Hypothalamus (tissue), 51 donors: ENCODE results near the gene ENPP3.
"Not testable (repeated sequence)": the region's sequence is repeated elsewhere in the genome, so short reads cannot be mapped to it uniquely, and the experiment has no call there.

Experiments used
- DNase-seq, 51 donors: peaks; one replicate each; lab custom pipeline; 2025; lab: John Stamatoyannopoulos, UW

The ENPP3 gene

GRCh38 chr6:131683479-131683878 lies 46.4 kb downstream of the ENPP3 start:
- no peak for DNase-seq

GRCh38 chr6:131685266-131685780 lies 48.2 kb downstream of the ENPP3 start:
- DNase-seq, result no peak

GRCh38 chr6:131687022-131687421 lies 49.9 kb downstream of the ENPP3 start:
- no peak for DNase-seq

- no peak for DNase-seq
Observed at GRCh38 chr6:131688286-131688685, 51.2 kb downstream of the ENPP3 start.

GRCh38 chr6:131692031-131692430 lies 54.9 kb downstream of the ENPP3 start:
- no peak for DNase-seq

GRCh38 chr6:131692589-131692988 lies 55.5 kb downstream of the ENPP3 start:
- DNase-seq, result no peak

GRCh38 chr6:131693384-131693783 lies 56.3 kb downstream of the ENPP3 start:
- no peak for DNase-seq

GRCh38 chr6:131694832-131695426 lies 57.8 kb downstream of the ENPP3 start:
- DNase-seq, result peak in 25 of 51 donors; percentile 0 to 47 (median 15)

GRCh38 chr6:131696956-131697355 lies 59.9 kb downstream of the ENPP3 start:
- no peak for DNase-seq

GRCh38 chr6:131700851-131701250 lies 63.7 kb downstream of the ENPP3 start:
- DNase-seq, result not testable (repeated sequence)

- not testable (repeated sequence) for DNase-seq
Observed at GRCh38 chr6:131703905-131704304, 66.8 kb downstream of the ENPP3 start.

GRCh38 chr6:131710917-131711316 lies 73.8 kb downstream of the ENPP3 start, which contains the start of gene CTAGE9:
Gene CTAGE9, minus strand, starts transcription at chr6:131711017. Its CDS starts 0 bp downstream, at chr6:131711017.
- not testable (repeated sequence) for DNase-seq

GRCh38 chr6:131715567-131715966 lies 78.5 kb downstream of the ENPP3 start:
- DNase-seq, result not testable (repeated sequence)

GRCh38 chr6:131717836-131718542 lies 80.9 kb downstream of the ENPP3 start:
- no peak for DNase-seq

- no peak for DNase-seq
Observed at GRCh38 chr6:131721161-131721560, 84.1 kb downstream of the ENPP3 start.

- no peak for DNase-seq
Observed at GRCh38 chr6:131724114-131724513, 87.0 kb downstream of the ENPP3 start.

- no peak for DNase-seq
Observed at GRCh38 chr6:131727467-131727866, 90.4 kb downstream of the ENPP3 start.

- no peak for DNase-seq
Observed at GRCh38 chr6:131727868-131728267, 90.8 kb downstream of the ENPP3 start.

- DNase-seq, result no peak
Observed at GRCh38 chr6:131728296-131728939, 91.3 kb downstream of the ENPP3 start.

GRCh38 chr6:131729550-131729949 lies 92.4 kb downstream of the ENPP3 start:
- DNase-seq, result no peak

- no peak for DNase-seq
Observed at GRCh38 chr6:131730264-131730663, 93.2 kb downstream of the ENPP3 start.

GRCh38 chr6:131731224-131731623 lies 94.1 kb downstream of the ENPP3 start:
- no peak for DNase-seq
